Natural killer cell (primary cell): ENCODE data around the gene ACP7. TPM values are rescaled to one million over a fixed set of nuclear protein-coding genes. Genes with fewer than 3 reads are reported as not detected.

Experiments used
- ATAC-seq, 3 donors: fragments of 150-1000 bp in 2 of 3; fragments of 200-7000 bp in 1 of 3; cut with Tn5 transposase; 1 replicate in 1 of 3; 2 replicates in 2 of 3; pipeline ENCODE4 v1.10.0; 2021; ENCODE audit warnings: mild to moderate bottlenecking in 2 of 3, moderate library complexity in 2 of 3
- DNase-seq, 2 donors: peaks; one replicate each; pipeline versions ENCODE4 v3.0.0 to v3.0.0-alpha.2; 2013 to 2021; ENCODE audit warnings: mixed read lengths in 1 of 2
- H3K27ac ChIP-seq: one replicate; pipeline ENCODE4 v1.5.1; 2013; ENCODE audit warnings: mild to moderate bottlenecking, low read length
- H3K27me3 ChIP-seq: one replicate; pipeline ENCODE4 v1.6.1; 2013; ENCODE audit warnings: low read length; ENCODE audit not compliant: control insufficient read depth, insufficient read depth
- H3K36me3 ChIP-seq: one replicate; pipeline ENCODE4 v1.6.1; 2013; ENCODE audit warnings: low read length; ENCODE audit not compliant: control insufficient read depth, insufficient read depth
- H3K4me1 ChIP-seq: one replicate; pipeline ENCODE4 v1.6.1; 2013; ENCODE audit warnings: low read length; ENCODE audit not compliant: control insufficient read depth, insufficient read depth
- H3K4me3 ChIP-seq: one replicate; pipeline ENCODE4 v1.5.1; 2013; ENCODE audit warnings: low read length
- H3K9me3 ChIP-seq: one replicate; pipeline ENCODE4 v1.6.1; 2013; ENCODE audit warnings: low read length; ENCODE audit not compliant: control insufficient read depth, insufficient read depth
- H3K27ac Mint-ChIP-seq, 2 donors: one replicate each; pipeline ENCODE4 v1.8.0; 2022; ENCODE audit warnings: mild to moderate bottlenecking in 2 of 2, mixed read lengths in 2 of 2, moderate library complexity in 1 of 2
- H3K27me3 Mint-ChIP-seq, 2 donors: one replicate each; pipeline ENCODE4 v1.8.0; 2022; ENCODE audit warnings: low read depth in 2 of 2, mixed read lengths in 2 of 2
- H3K36me3 Mint-ChIP-seq: one replicate; pipeline ENCODE4 v1.8.0; 2022; ENCODE audit warnings: mixed read lengths
- H3K4me1 Mint-ChIP-seq, 2 donors: one replicate each; pipeline ENCODE4 v1.8.0; 2022; ENCODE audit warnings: mixed read lengths in 2 of 2
- H3K4me3 Mint-ChIP-seq: one replicate; pipeline ENCODE4 v1.8.0; 2022; ENCODE audit warnings: mild to moderate bottlenecking, moderate library complexity, mixed read lengths
- H3K9me3 Mint-ChIP-seq, 2 donors: one replicate each; pipeline ENCODE4 v1.8.0; 2022; ENCODE audit warnings: mixed read lengths in 2 of 2
- WGBS: methylation state at CpG from one replicate; pipeline ENCODE4 v1.1.7; 2013; ENCODE audit warnings: missing lambda C conversion rate; ENCODE audit not compliant: insufficient coverage; 5-methylcytosine and 5-hydroxymethylcytosine counted together
- intact Hi-C: fragments of 100-400 bp; cut with micrococcal nuclease; formaldehyde crosslinking; loops from one replicate; pipeline ENCODE4 v1.14.2; 2022
- total RNA-seq, 4 donors: library from RNA; stranded (reverse); fragments of 120-200 nt in 1 of 4; gene quantifications; one replicate each; pipeline versions ENCODE4 v1.2.3 to v1.2.4, GENCODE V29; 2013 to 2022
- TF ChIP-seq, protein P1 (sequence below): fragments of 200-600 bp; IDR thresholded peaks from one replicate; pipeline ENCODE4 v1.8.0; 2022; ENCODE audit warnings: antibody characterized with exemption

The ACP7 gene
- total RNA-seq, 3 donors from 2014 or later (not counting 1 experiment from before 2014, with no cell fraction given), result not detected

- Histone ChIP-seq H3K9me3 (no peaks in the 10 kb centered on the region), H3K27me3 (peaks cover 20% of the 10 kb centered on the region), H3K27ac (no peak overlapping the region), H3K4me3 (no peak overlapping the region), H3K4me1 (peaks cover 15% of the 10 kb centered on the region), H3K36me3 (no peaks in the 10 kb centered on the region)
- ATAC-seq (no peak), DNase-seq (no peak)
- Mint-ChIP-seq H3K4me1 (peaks cover 11 to 28% of the 10 kb centered on the region in 2 donors), H3K4me3 (peak overlapping the region; percentile 83), H3K27ac (peak overlapping the region; percentile 14 to 66), H3K9me3 (no peaks in the 10 kb centered on the region), H3K36me3 (no peaks in the 10 kb centered on the region), H3K27me3 (peaks cover 39 to 45% of the 10 kb centered on the region in 2 donors)
- TF ChIP-seq, protein P1, sequence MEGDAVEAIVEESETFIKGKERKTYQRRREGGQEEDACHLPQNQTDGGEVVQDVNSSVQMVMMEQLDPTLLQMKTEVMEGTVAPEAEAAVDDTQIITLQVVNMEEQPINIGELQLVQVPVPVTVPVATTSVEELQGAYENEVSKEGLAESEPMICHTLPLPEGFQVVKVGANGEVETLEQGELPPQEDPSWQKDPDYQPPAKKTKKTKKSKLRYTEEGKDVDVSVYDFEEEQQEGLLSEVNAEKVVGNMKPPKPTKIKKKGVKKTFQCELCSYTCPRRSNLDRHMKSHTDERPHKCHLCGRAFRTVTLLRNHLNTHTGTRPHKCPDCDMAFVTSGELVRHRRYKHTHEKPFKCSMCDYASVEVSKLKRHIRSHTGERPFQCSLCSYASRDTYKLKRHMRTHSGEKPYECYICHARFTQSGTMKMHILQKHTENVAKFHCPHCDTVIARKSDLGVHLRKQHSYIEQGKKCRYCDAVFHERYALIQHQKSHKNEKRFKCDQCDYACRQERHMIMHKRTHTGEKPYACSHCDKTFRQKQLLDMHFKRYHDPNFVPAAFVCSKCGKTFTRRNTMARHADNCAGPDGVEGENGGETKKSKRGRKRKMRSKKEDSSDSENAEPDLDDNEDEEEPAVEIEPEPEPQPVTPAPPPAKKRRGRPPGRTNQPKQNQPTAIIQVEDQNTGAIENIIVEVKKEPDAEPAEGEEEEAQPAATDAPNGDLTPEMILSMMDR, result no peak
- 12% methylated on average over 15 of the region's 15 CpGs for WGBS
- intact Hi-C loops, result no loop called here
Observed at GRCh38 chr19:39082745-39083598, 1.2 kb upstream of the ACP7 start.

- Mint-ChIP-seq H3K4me3 (peak overlapping the region; percentile 83), H3K9me3 (no peaks in the 10 kb centered on the region), H3K27me3 (peaks cover 39 to 45% of the 10 kb centered on the region in 2 donors), H3K36me3 (no peaks in the 10 kb centered on the region), H3K27ac (peak overlapping the region; percentile 14 to 66), H3K4me1 (peaks cover 11 to 28% of the 10 kb centered on the region in 2 donors)
- DNase-seq, result peak in 1 of 2 donors; percentile 25
- Histone ChIP-seq H3K27me3 (peaks cover 20% of the 10 kb centered on the region), H3K36me3 (no peaks in the 10 kb centered on the region), H3K9me3 (no peaks in the 10 kb centered on the region), H3K4me3 (peak overlapping the region; percentile 26), H3K27ac (no peak overlapping the region), H3K4me1 (peaks cover 15% of the 10 kb centered on the region)
- intact Hi-C loops, result no loop called here
- WGBS, result 3% methylated on average over 14 of the region's 14 CpGs
- peak in 2 of 3 donors; percentile 20 to 38 for ATAC-seq
- TF ChIP-seq, protein P1, result no peak
Observed at GRCh38 chr19:39083599-39083982, 577 bp upstream of the ACP7 start.

DNA sequence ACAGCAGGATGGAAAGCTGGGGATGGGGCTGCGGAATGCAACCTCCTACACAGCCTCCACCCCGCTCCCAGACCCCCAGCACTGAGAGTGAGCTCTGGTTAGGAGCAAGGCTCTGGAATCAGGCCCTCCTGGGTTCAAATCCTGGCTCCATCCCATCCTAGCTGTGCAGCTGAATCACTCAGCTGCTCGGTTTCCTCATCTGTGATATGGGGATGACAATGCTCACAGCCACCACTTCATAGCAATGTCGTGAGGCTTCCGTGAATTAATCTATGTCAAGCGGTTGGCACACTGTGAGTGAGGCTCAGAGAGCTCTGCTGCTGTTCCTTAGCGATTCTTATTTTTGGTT is 538 bp downstream of the ACP7 start:
- WGBS, result 88% methylated on average over 6 of the region's 7 CpGs
- intact Hi-C loops, result no loop called here
- Histone ChIP-seq H3K27ac (no peak overlapping the region), H3K36me3 (no peaks in the 10 kb centered on the region), H3K9me3 (no peaks in the 10 kb centered on the region), H3K4me1 (peaks cover 15% of the 10 kb centered on the region), H3K27me3 (peaks cover 20% of the 10 kb centered on the region), H3K4me3 (no peak overlapping the region)
- Mint-ChIP-seq H3K9me3 (no peaks in the 10 kb centered on the region), H3K36me3 (no peaks in the 10 kb centered on the region), H3K27ac (peak overlapping the region in 1 of 2 donors; percentile 66), H3K4me1 (peaks cover 11 to 28% of the 10 kb centered on the region in 2 donors), H3K27me3 (peaks cover 41 to 45% of the 10 kb centered on the region in 2 donors), H3K4me3 (peak overlapping the region; percentile 63)
- DNase-seq (no peak), ATAC-seq (no peak)
- TF ChIP-seq, protein P1, result no peak
